OCI-LY1 (cell line): ENCODE data around the gene MSI1.

ENCODE experiments used
- H2AFZ ChIP-seq: fragments of 200-600 bp; sonication (generic), shearing (Covaris generic); 2 replicates; pipeline ENCODE4 v1.6.0; 2014; ENCODE audit warnings: antibody characterized with exemption, mild to moderate bottlenecking, low read length
- H3F3A ChIP-seq: fragments of 200-600 bp; sonication (generic), shearing (Covaris generic); 2 replicates; pipeline ENCODE4 v1.6.0; 2014; ENCODE audit warnings: mild to moderate bottlenecking, antibody characterized with exemption, low read length, moderate library complexity; ENCODE audit not compliant: insufficient read depth
- H3K27ac ChIP-seq: fragments of 200-600 bp; sonication (generic); 2 replicates; pipeline ENCODE4 v1.5.1; 2014; ENCODE audit warnings: low read length, mixed run types, mild to moderate bottlenecking, low read depth; ENCODE audit not compliant: poor library complexity, severe bottlenecking
- H3K27me3 ChIP-seq: fragments of 200-600 bp; sonication (generic); 2 replicates; pipeline ENCODE4 v1.6.0; 2014; ENCODE audit warnings: antibody characterized with exemption, mild to moderate bottlenecking, low read length, moderate library complexity; ENCODE audit not compliant: insufficient read depth
- H3K36me3 ChIP-seq: fragments of 200-600 bp; sonication (generic); 2 replicates; pipeline ENCODE4 v1.6.1; 2014; ENCODE audit warnings: mild to moderate bottlenecking, antibody characterized with exemption, low read length, moderate library complexity, mixed read lengths; ENCODE audit not compliant: insufficient read depth
- H3K4me1 ChIP-seq: fragments of 200-600 bp; sonication (generic); 2 replicates; pipeline ENCODE4 v1.5.1; 2014; ENCODE audit warnings: mild to moderate bottlenecking, low read length, moderate library complexity; ENCODE audit not compliant: insufficient read depth, severe bottlenecking
- H3K4me2 ChIP-seq: fragments of 200-600 bp; sonication (generic), shearing (Covaris generic); 2 replicates; pipeline ENCODE4 v1.6.1; 2014; ENCODE audit warnings: low read length
- H3K4me3 ChIP-seq: fragments of 200-600 bp; sonication (generic); 2 replicates; pipeline ENCODE4 v1.5.1; 2014; ENCODE audit warnings: low read length, low read depth, mild to moderate bottlenecking, mixed read lengths; ENCODE audit not compliant: poor library complexity, severe bottlenecking
- H3K79me2 ChIP-seq: fragments of 200-600 bp; shearing (Covaris generic); 2 replicates; pipeline ENCODE4 v1.6.1; 2016; ENCODE audit warnings: mixed run types, low read length, mixed read lengths; ENCODE audit not compliant: insufficient read depth
- H3K9ac ChIP-seq: fragments of 200-600 bp; sonication (generic), shearing (Covaris generic); 2 replicates; pipeline ENCODE4 v1.6.1; 2014; ENCODE audit warnings: mild to moderate bottlenecking, low read length, mixed read lengths
- H3K9me2 ChIP-seq: fragments of 200-600 bp; sonication (generic), shearing (Covaris generic); 2 replicates; pipeline ENCODE4 v1.6.1; 2014; ENCODE audit warnings: low read depth, mild to moderate bottlenecking, low read length, mixed read lengths
- H3K9me3 ChIP-seq: fragments of 200-600 bp; shearing (Covaris generic); 2 replicates; pipeline ENCODE4 v1.6.1; 2014; ENCODE audit warnings: low read length, mixed read lengths
- H4K20me1 ChIP-seq: fragments of 200-600 bp; sonication (generic), shearing (Covaris generic); 2 replicates; pipeline ENCODE4 v1.6.0; 2016; ENCODE audit warnings: mild to moderate bottlenecking, low read length; ENCODE audit not compliant: insufficient read depth
- CTCF ChIP-seq: fragments of 200-600 bp; sonication (generic), shearing (Covaris generic); IDR thresholded peaks from 2 replicates; pipeline ENCODE4 v1.5.1; 2017; ENCODE audit warnings: mild to moderate bottlenecking, antibody characterized with exemption, low read length, moderate library complexity, mixed read lengths
- EZH2 ChIP-seq: fragments of 200-600 bp; sonication (generic), shearing (Covaris generic); IDR thresholded peaks from 2 replicates; pipeline ENCODE4 v1.8.0; 2017; ENCODE audit warnings: borderline replicate concordance, mixed run types, mild to moderate bottlenecking, antibody characterized with exemption, low read length, moderate library complexity, mixed read lengths

The MSI1 gene

GRCh38 chr12:120353136-120353535 lies 15.8 kb downstream of the MSI1 start:
- Histone ChIP-seq H3K4me1 (no peaks in the 10 kb centered on the region), H3K4me3 (no peak overlapping the region), H3K79me2 (no peaks in the 10 kb centered on the region), H3K27ac (no peak overlapping the region), H3F3A (no peaks in the 10 kb centered on the region), H2AFZ (no peak overlapping the region), H3K9me2 (no peaks in the 10 kb centered on the region), H3K9me3 (no peaks in the 10 kb centered on the region), H3K9ac (no peak overlapping the region), H3K4me2 (no peak overlapping the region), H3K27me3 (no peaks in the 10 kb centered on the region), H3K36me3 (no peaks in the 10 kb centered on the region), H4K20me1 (no peaks in the 10 kb centered on the region)
- no peak for TF ChIP-seq EZH2

GRCh38 chr12:120352117-120352516 lies 16.8 kb downstream of the MSI1 start:
- no peaks in the 10 kb centered on the region for H3K9me3 ChIP-seq
- no peaks in the 10 kb centered on the region for H3K79me2 ChIP-seq
- H3K4me1 ChIP-seq, result no peaks in the 10 kb centered on the region
- H3K9me2 ChIP-seq, result no peaks in the 10 kb centered on the region
- H4K20me1 ChIP-seq, result no peaks in the 10 kb centered on the region
- H3K27ac ChIP-seq, result no peak overlapping the region
- no peak for TF ChIP-seq CTCF
- H3K36me3 ChIP-seq, result no peaks in the 10 kb centered on the region
- no peak overlapping the region for H3K4me2 ChIP-seq
- H3K4me3 ChIP-seq, result no peak overlapping the region
- no peaks in the 10 kb centered on the region for H3F3A ChIP-seq
- H2AFZ ChIP-seq, result no peak overlapping the region
- H3K9ac ChIP-seq, result no peak overlapping the region
- H3K27me3 ChIP-seq, result no peaks in the 10 kb centered on the region

- Histone ChIP-seq H3K79me2 (no peaks in the 10 kb centered on the region), H3K9me3 (no peaks in the 10 kb centered on the region), H3K9me2 (no peaks in the 10 kb centered on the region), H3K27me3 (no peaks in the 10 kb centered on the region), H4K20me1 (no peaks in the 10 kb centered on the region), H3K36me3 (no peaks in the 10 kb centered on the region), H3K4me1 (no peaks in the 10 kb centered on the region), H3K27ac (no peak overlapping the region), H3K4me3 (no peak overlapping the region), H3K9ac (no peak overlapping the region), H3K4me2 (no peak overlapping the region), H2AFZ (no peak overlapping the region), H3F3A (no peaks in the 10 kb centered on the region)
- TF ChIP-seq CTCF (no peak), EZH2 (no peak)
Observed at GRCh38 chr12:120350576-120351350, 18.2 kb downstream of the MSI1 start.

- Histone ChIP-seq H3K4me2 (no peak overlapping the region), H3K27ac (no peak overlapping the region), H3K9ac (no peak overlapping the region), H3K27me3 (no peaks in the 10 kb centered on the region), H3F3A (no peaks in the 10 kb centered on the region), H3K4me1 (no peaks in the 10 kb centered on the region), H4K20me1 (no peaks in the 10 kb centered on the region), H3K79me2 (no peaks in the 10 kb centered on the region), H2AFZ (no peak overlapping the region), H3K9me2 (no peaks in the 10 kb centered on the region), H3K9me3 (no peaks in the 10 kb centered on the region), H3K4me3 (no peak overlapping the region), H3K36me3 (no peaks in the 10 kb centered on the region)
- TF ChIP-seq EZH2 (no peak), CTCF (no peak)
Observed at GRCh38 chr12:120347766-120348165, 21.2 kb downstream of the MSI1 start.
